HepG2 (cell line): ENCODE data around the gene CPXM1. TPM values are rescaled to one million over a fixed set of nuclear protein-coding genes. Genes with fewer than 3 reads are reported as not detected.
A peak's percentile ranks its signal among the peaks of the same experiment; 100 is the strongest.

Experiments
- GTF3A ChIP-seq: sonication (generic); formaldehyde crosslinking; conservative IDR thresholded peaks from 2 replicates; pipeline ENCODE4 v1.4.0; 2020; ENCODE audit warnings: mild to moderate bottlenecking, missing genetic modification reagents
- ISL2 ChIP-seq: sonication (generic); formaldehyde crosslinking; IDR thresholded peaks from 2 replicates; pipeline ENCODE4 v1.5.0; 2020; ENCODE audit warnings: missing genetic modification reagents
- KLF15 ChIP-seq: sonication (generic); formaldehyde crosslinking; IDR thresholded peaks from 2 replicates; pipeline ENCODE4 v1.8.1; 2023; ENCODE audit warnings: borderline replicate concordance, mild to moderate bottlenecking, inconsistent platforms, missing genetic modification reagents, mixed read lengths
- MATR3 ChIP-seq: sonication (generic); formaldehyde crosslinking; IDR thresholded peaks from 2 replicates; pipeline ENCODE4 v1.4.0; 2020; ENCODE audit warnings: missing genetic modification reagents
- MEIS2 ChIP-seq: sonication (generic); formaldehyde crosslinking; IDR thresholded peaks from 2 replicates; pipeline ENCODE4 v1.9.0; 2021; ENCODE audit warnings: mild to moderate bottlenecking, missing genetic modification reagents
- NCOA2 ChIP-seq: sonication (generic); formaldehyde crosslinking; IDR thresholded peaks from 2 replicates; pipeline ENCODE4 v1.8.0; 2022; ENCODE audit warnings: inconsistent platforms
- PCBP1 ChIP-seq: fragments of 200-400 bp; formaldehyde crosslinking; IDR thresholded peaks from 2 replicates; pipeline ENCODE4 v1.6.1; 2017; ENCODE audit warnings: mild to moderate bottlenecking, low read depth, low read length, borderline replicate concordance
- SRSF1 ChIP-seq: fragments of 200-400 bp; formaldehyde crosslinking; optimal IDR thresholded peaks from 2 replicates; pipeline ENCODE3; 2017; ENCODE audit warnings: mild to moderate bottlenecking, low read depth, low read length, moderate library complexity
- ZNF550 ChIP-seq: sonication (generic); formaldehyde crosslinking; IDR thresholded peaks from 2 replicates; pipeline ENCODE4 v1.4.0; 2020; ENCODE audit warnings: mild to moderate bottlenecking, missing genetic modification reagents, borderline replicate concordance
- ZNF552 ChIP-seq: sonication (generic); formaldehyde crosslinking; IDR thresholded peaks from 2 replicates; pipeline ENCODE4 v1.9.0; 2022; ENCODE audit warnings: missing genetic modification reagents, mild to moderate bottlenecking, borderline replicate concordance
- ZNF556 ChIP-seq: sonication (generic); formaldehyde crosslinking; IDR thresholded peaks from 2 replicates; pipeline ENCODE4 v1.4.0; 2020; ENCODE audit warnings: mild to moderate bottlenecking, missing genetic modification reagents, borderline replicate concordance
- polyA plus RNA-seq, 8 experiments: library from polyadenylated mRNA; depleted of rRNA in 3 of 8; stranded (reverse) in 7 of 8; unstranded in 1 of 8; fragments of >200 nt; fragmentation: Illumina TruSeq in 4 of 8; extraction: Trizol in 4 of 8; gene quantifications; 2 replicates each; pipeline versions ENCODE4 v1.2.1 to v1.2.3, GENCODE V29; 2011 to 2016; ENCODE audit warnings: low read depth in 4 of 8, missing spikeins in 1 of 8, mixed read lengths in 1 of 8; ENCODE audit not compliant: insufficient read depth in 1 of 8
- total RNA-seq, 5 experiments: library from RNA; depleted of rRNA; stranded (reverse); fragments of >200 nt; fragmentation: Illumina TruSeq; extraction: Trizol; gene quantifications; 2 replicates each; pipeline ENCODE4 v1.2.3, GENCODE V29; 2016; ENCODE audit warnings: low read depth in 1 of 5
- TF ChIP-seq, protein P1 (sequence below): fragments of 450-650 bp; IDR thresholded peaks from 2 replicates; pipeline ENCODE4 v1.6.1; 2016

The CPXM1 gene
- total and polyA plus RNA-seq, 2 of the 13 experiments (the other 11 are each of a cell fraction or from before 2014, with no cell fraction given), result 0.07 TPM; not detected in 1

DNA sequence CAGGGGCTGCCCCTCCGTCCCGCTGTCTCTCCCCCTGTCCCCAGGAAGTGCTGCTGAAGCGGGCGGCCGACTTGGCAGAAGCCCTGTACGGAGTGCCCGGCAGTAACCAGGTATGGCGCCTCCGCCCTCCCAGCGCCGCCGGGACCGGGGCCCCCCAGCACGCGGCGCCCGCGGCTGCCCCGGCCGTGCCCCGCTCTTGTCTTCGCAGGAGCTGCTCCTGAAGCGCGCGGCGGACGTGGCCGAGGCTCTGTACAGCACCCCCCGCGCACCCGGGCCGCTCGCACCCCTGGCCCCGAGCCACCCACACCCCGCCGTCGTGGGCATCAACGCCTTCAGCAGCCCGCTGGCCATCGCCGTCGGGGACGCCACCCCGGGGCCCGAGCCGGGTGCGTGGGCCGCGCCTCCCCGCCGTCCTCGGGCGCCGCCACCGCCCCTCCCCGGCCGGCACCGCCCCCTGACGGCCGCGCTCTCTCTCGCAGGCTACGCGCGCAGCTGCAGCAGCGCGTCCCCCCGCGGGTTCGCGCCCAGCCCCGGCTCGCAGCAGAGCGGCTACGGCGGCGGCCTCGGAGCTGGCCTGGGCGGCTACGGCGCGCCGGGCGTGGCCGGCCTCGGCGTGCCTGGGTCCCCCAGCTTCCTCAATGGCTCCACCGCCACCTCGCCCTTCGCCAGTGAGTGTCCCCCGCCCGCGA lies 48.4 kb downstream of the CPXM1 start (continued):
- TF ChIP-seq GTF3A (CRISPR knock-in tag), result peak; percentile 52; the same call in 1 of the 2 replicates
- no peak for TF ChIP-seq KLF15 (CRISPR knock-in tag)
- TF ChIP-seq MATR3, result no peak
- TF ChIP-seq, protein P1, sequence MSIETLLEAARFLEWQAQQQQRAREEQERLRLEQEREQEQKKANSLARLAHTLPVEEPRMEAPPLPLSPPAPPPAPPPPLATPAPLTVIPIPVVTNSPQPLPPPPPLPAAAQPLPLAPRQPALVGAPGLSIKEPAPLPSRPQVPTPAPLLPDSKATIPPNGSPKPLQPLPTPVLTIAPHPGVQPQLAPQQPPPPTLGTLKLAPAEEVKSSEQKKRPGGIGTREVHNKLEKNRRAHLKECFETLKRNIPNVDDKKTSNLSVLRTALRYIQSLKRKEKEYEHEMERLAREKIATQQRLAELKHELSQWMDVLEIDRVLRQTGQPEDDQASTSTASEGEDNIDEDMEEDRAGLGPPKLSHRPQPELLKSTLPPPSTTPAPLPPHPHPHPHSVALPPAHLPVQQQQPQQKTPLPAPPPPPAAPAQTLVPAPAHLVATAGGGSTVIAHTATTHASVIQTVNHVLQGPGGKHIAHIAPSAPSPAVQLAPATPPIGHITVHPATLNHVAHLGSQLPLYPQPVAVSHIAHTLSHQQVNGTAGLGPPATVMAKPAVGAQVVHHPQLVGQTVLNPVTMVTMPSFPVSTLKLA, result no peak
- TF ChIP-seq ISL2 (CRISPR knock-in tag), result no peak
- TF ChIP-seq PCBP1, result peak; percentile 77; the same call in 1 of the 2 replicates
- no peak for TF ChIP-seq ZNF552 (CRISPR knock-in tag)
- no peak for TF ChIP-seq ZNF556 (CRISPR knock-in tag)
- 0 out of 2 replicates have a peak, but pooled peaks have one; percentile 5 for TF ChIP-seq NCOA2
- peak; percentile 18 for TF ChIP-seq SRSF1
- TF ChIP-seq ZNF550, result no peak
- TF ChIP-seq MEIS2 (CRISPR knock-in tag), result peak; percentile 76; the same call in 1 of the 2 replicates
